GM19463 (cell line): Measurements from ENCODE around the gene SMC6.
A peak's percentile ranks its signal among the peaks of the same experiment; 100 is the strongest.

Experiments used
- ATAC-seq: cut with Tn5 transposase; IDR thresholded peaks from one replicate; pipeline ENCODE4 v1.9.1; 2021; ENCODE audit warnings: mild to moderate bottlenecking, moderate library complexity; ENCODE audit not compliant: unreplicated experiment

The SMC6 gene

GRCh38 chr2:17717666-17718065 is 35.9 kb downstream of the SMC6 start:
- ATAC-seq, result no peak

DNA sequence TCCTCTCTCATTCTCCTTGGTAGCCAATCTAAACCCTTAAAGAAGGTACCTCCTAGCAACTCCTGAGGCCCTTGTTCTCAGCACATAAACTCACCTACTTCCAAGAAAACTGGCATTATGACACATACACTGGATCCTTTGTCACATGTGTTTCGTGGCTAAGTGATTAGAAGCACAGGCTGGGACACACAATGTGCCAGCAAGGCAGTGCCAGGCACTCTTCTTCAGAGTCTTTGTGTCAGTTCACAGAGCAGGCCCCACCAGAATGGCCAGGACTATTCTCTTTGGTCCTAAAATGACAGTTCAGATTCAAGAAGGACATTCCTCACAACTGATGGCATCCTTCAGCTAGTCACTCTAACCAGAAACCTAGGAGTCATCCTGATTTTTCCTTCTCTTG is 40.3 kb downstream of the SMC6 start:
- no peak for ATAC-seq

DNA sequence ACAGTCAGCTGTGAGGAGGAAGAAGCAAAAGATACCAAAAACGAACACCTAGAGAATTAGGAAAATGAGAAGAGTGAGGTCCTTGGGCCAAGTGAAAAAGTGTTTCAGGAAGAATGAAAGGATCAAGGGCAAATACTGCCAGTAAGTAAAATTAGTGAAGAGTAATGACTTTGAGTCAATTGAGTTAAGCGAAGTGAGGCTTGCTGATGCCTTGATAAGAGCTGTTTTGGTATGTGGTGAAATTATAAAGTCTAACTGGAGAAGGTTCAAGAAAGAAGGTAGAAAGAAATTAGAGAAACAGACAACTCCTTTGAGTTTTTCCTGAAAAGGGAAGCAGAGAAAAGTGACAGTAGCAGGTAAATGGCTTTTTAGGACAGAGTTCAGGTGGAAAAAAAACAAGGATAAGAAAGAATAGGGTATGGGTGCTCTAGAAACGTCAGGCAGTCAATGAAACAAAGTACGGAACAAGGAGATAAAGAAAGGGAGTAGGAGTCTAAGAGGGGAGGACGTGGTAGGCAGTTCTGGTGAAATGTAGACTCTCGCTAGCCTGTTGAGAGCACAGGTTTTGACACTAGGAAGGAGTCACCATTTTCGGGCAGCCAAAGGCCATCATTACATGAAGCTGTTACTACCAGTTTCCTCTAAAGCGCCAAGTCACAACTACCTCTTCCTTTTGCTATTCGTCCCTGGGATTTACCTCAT is 42.9 kb downstream of the SMC6 start:
- ATAC-seq, result no peak

DNA sequence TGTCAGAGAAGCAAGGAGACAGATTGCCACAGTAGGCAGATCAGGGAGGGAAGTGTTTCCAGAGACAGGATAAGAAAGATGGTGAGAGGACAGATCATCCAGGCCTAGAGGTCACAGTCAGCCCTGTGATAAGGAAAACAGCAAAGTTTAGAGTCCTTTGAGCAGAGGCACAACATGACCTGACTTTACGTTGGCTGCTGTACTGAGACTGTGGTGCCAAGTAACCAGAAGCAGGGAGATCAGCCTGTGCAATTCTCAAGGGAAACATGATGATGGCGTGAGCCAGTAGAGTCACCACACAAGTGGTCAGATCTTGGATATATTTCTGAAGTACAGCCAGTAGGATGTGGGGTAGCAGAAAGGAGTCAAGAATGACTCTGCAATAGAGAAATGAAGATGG is 43.7 kb downstream of the SMC6 start:
- ATAC-seq, result no peak

GRCh38 chr2:17708501-17708900 is 45.1 kb downstream of the SMC6 start:
- ATAC-seq, result no peak

- no peak for ATAC-seq
Observed at GRCh38 chr2:17706845-17707244, 46.8 kb downstream of the SMC6 start.

DNA sequence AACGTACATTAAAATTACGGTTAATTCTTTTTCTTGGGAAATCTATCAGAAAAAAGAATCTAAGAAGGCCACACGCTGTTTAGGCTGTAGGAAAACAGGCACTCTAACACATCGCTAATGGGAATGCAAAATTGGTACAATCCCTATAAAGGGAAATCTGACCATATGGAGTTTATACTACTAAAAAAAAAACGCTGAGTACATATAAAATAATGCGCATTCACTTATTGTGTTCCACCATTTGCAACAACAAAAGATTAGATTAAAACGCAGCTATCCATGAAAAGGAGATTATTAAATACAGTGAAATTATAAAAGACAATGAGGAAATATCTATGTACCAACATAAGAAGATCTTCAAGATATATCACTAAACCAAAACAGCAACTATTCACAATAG is 62.8 kb downstream of the SMC6 start:
- no peak for ATAC-seq

DNA sequence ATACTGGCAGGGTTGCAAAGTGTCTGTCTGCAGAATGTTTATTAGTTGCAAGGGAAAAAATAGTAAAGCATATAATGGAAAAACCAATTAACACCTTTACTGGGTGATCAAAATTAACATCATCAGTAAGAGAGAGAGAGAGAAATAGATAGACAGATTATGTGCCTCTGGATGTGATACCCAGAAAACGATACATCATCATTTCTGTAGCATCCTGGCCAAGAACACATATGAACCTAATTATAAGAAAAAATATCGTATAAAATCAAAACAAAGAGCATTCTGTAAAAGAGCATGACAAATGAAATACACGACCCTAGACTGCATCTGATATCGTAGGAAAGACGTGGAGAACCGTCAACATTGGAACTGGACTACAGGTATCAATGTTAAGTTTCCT is 64.6 kb downstream of the SMC6 start:
- no peak for ATAC-seq

DNA sequence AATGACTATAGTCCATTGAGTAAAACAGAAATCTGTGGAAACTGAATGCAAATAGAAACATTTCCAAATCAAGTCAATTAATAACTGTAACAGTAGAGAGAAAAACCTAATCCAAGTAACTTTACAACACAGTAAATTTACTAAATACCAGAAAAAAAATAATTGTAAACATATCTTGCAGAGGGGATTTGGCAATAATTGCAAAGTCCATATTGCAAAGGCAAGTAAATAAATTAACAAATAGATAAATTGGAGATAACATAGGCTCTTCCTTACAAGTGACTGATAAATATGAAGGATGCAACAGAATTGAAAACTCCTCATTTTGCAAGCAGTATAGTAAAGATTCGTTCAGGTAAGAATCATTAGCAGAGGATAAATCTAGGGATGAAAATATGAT is 65.0 kb downstream of the SMC6 start:
- ATAC-seq, result no peak

GRCh38 chr2:17683981-17684380 is 69.6 kb downstream of the SMC6 start:
- no peak for ATAC-seq

DNA sequence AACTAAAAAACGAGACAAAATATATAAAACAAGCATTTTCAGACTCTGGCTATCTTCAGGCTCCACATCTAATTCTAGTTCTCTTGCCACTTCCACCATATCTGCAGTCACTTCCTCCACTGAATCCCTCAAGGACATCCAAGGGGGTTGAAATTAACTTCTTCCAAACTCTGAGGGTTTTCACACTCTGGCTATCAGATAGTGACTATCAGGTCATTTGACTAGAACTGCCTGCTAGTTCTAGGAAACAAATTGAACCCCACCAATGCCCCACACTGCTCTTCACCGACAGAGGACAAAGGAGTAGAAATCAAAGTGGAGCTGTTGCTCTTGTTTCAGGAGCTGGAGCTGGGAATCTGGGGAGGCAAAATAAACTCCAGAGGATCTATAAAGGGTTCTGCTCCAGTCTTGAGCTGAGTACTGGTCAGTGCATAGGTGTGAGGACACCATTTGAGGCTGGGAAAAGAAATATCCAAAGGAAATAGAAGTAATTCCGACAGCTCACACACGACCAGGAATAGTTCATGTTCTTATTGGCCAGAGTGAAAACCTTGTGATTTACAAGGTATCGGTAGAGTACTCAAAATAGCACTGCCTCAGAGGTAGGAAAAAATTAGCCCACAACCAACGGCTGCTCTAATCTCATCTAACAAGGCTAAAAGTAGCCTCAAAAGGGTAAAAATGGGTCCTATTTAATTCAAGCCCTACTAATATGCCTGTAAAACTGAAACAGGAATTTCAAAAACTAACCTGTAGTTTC is 71.3 kb downstream of the SMC6 start:
- no peak for ATAC-seq

DNA sequence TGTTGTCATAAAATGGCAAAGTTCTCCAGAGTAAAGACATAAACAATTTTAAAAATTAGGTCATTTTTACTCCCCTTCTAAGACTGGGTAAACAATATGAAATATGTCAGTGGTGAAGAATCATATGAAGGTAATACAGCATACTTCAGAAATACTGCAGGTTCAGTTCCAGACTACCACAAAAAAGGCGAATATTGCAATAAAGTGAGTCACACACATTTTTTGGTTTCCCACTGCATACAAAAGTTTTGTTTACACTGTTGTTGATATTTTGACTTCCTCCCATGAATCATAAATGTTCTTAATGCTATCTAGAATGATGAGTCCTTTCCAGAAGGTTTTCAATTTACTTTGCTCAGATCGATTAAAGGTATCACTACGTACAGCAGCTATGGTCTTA is 73.5 kb downstream of the SMC6 start:
- ATAC-seq, result no peak

DNA sequence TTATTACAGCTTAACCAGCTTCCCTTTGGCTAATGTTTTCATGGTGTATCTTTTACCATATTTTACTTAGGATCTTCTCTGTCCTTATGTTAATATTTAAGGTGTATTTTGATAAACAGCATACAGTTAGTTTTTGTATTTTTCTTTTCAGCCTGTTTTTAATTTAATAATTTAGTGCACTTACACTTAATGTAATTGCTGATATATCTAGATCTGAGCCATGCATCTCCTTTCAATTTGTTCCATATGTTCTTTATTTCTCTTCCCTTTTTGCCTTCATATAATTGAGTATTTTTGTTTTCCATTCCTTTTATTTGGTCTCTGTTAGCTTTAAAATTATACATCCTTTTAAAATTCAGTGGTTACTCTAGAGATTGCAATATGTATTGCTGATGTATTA is 78.8 kb downstream of the SMC6 start:
- ATAC-seq, result no peak

DNA sequence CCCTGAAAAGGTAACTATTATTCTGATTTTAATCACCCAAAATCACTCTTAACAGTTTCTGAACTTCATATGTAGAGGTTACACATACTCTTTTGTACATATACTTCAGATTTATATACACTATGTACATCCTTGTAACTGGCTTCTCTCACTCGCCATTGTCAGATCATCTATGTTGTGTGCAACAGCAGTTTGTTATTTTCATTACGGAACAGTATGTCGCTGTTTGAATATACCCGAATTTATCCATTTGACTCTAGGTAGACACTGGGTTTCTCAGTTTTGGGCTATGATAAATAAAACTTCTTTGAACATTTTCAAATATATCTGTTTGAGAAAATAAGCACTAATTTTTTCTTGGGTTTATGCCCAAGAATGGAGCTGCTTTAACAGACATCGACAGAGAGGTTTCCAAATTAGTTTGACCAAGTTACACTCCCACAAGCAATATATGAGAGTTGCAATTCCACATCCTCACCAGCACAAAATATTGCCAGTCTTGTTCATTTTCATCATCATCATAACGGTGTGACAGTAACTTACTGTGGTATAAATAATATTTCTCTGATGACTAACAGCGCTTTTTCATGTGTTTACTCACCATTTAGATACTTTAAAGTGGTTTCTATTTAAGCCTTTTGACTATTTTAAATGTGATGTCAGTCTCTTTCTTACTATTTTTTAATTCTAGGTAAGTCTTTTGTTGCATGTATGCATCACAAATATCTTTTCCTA is 80.9 kb downstream of the SMC6 start:
- ATAC-seq, result no peak

DNA sequence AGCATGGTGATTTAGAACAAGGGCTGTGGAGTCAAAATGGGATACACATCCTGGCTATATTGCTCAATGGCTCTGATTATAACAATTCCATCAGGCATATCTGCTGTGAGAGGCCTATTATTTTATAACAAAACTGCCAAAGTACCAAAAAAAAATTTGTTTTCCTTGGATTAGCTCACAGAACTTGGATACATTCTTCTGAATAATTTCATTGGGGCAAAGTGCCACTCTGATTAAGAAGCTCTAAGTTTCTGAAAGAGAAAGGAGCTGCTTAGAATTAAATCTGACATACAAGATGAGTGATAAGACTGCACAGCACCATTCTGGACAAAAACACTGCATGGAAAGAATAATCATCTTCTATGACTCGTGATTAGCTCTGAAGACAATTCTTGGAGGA is 85.7 kb downstream of the SMC6 start:
- ATAC-seq, result no peak

GRCh38 chr2:17664534-17664933 is 89.1 kb downstream of the SMC6 start:
- no peak for ATAC-seq

- no peak for ATAC-seq
Observed at GRCh38 chr2:17662723-17663122, 90.9 kb downstream of the SMC6 start.

- no peak for ATAC-seq
Observed at GRCh38 chr2:17661460-17661859, 92.2 kb downstream of the SMC6 start.

DNA sequence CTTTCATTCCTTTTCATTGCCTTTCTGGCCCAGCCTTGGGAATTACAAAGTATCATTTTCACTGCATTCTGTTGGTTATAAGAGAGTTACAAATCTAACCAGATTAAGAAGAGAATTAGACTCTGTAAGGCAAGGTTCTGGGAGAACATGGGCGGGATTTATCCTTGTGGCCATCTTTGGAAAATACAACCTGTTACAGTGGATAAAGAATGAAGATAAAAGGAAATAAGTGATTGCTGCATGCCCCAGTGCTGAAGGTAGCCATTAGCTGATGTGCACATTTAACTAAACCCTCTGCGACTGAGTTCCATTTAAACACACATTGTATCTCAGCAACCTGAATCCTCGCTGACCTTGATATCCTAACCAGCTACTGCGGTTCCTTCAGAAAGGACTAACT is 93.4 kb downstream of the SMC6 start:
- ATAC-seq, result no peak

GRCh38 chr2:17658251-17658843 is 95.3 kb downstream of the SMC6 start:
- peak; percentile 52 for ATAC-seq

DNA sequence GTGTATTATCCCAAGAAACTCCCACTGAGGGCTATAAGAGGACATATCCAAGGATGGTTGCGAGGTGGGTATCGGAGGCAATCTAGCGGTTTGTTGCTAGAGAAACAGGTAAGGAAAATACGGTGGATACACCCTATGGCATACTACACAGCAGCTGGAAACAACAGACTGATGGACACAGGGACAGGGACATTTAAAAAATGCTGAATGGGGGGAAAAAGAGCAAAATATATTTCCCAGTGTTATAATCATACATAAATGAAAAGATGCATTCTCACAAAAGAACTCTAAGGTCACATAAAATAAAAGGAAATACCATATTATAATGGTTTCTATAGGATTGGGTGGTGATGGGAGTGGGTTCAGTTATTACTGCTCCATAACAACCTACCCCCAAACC is 95.9 kb downstream of the SMC6 start:
- no peak for ATAC-seq
